ENCODE results near the gene DOCK2. TPM values are rescaled to one million over a fixed set of nuclear protein-coding genes. Genes with fewer than 3 reads are reported as not detected.
A peak's percentile ranks its signal among the peaks of the same experiment; 100 is the strongest.

Gene DOCK2
- polyA plus RNA-seq, 1 donor (not counting 4 experiments of a cell fraction or from before 2014, with no cell fraction given), result 0.21 TPM

DNA sequence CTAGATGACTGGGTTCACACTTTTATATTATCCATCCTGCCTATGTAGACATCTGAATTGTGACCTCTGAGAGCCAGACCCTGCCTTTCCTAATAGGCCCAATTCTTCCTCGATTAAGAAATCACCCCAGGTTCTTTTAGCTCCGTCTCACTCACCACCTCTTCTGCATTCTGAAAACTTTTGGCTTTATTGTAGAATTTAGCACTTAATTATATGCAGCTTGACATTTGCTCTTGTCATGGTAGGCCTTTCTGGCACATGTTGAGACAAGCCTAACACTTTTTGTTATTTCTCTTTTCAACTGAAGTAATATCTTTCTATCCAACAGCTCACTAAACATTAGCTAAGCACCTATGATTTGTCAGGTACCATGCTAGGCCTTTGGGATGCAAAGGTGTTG, 180.0 kb downstream of the DOCK2 start:
- Histone ChIP-seq H3K36me3 (ENCODE audit: control insufficient read depth in 2 of 2, extremely low read depth in 1 of 2, insufficient read depth in 2 of 2, low read length in 2 of 2) (no peaks in the 10 kb centered on the region), H3K4me2 (ENCODE audit: control insufficient read depth, extremely low read depth, insufficient read depth, low read depth, low read length) (no peak overlapping the region), H3K9me3 (ENCODE audit: control insufficient read depth, low read depth, low read length) (no peaks in the 10 kb centered on the region), H3K9me1 (ENCODE audit: control insufficient read depth, extremely low read depth, insufficient read depth, low read length) (no peaks in the 10 kb centered on the region), H3K27ac (ENCODE audit: control insufficient read depth, insufficient read depth, low read length) (no peak overlapping the region), H2AFZ (ENCODE audit: control insufficient read depth, low read length) (no peak overlapping the region), H3K27me3 (ENCODE audit: control insufficient read depth, extremely low read depth, insufficient read depth, low read length) (no peaks in the 10 kb centered on the region), H3K79me2 (ENCODE audit: control insufficient read depth, insufficient read depth, low read length) (no peaks in the 10 kb centered on the region), H4K20me1 (ENCODE audit: control insufficient read depth, extremely low read depth, insufficient read depth, low read length) (no peaks in the 10 kb centered on the region), H3K4me1 (ENCODE audit: control insufficient read depth, extremely low read depth, insufficient read depth, low read length) (no peaks in the 10 kb centered on the region), H3K9ac (ENCODE audit: control insufficient read depth, extremely low read depth, insufficient read depth, low read length) (no peak overlapping the region), H3K4me3 (ENCODE audit: control insufficient read depth in 2 of 3, extremely low read depth in 1 of 3, insufficient read depth in 2 of 3, low read depth in 1 of 3, low read length in 3 of 3) (no peak overlapping the region)
- TF ChIP-seq EZH2 (IDR thresholded peaks at IDR 0.05; ENCODE audit: low read length), result no peak
- TF ChIP-seq, protein P1, sequence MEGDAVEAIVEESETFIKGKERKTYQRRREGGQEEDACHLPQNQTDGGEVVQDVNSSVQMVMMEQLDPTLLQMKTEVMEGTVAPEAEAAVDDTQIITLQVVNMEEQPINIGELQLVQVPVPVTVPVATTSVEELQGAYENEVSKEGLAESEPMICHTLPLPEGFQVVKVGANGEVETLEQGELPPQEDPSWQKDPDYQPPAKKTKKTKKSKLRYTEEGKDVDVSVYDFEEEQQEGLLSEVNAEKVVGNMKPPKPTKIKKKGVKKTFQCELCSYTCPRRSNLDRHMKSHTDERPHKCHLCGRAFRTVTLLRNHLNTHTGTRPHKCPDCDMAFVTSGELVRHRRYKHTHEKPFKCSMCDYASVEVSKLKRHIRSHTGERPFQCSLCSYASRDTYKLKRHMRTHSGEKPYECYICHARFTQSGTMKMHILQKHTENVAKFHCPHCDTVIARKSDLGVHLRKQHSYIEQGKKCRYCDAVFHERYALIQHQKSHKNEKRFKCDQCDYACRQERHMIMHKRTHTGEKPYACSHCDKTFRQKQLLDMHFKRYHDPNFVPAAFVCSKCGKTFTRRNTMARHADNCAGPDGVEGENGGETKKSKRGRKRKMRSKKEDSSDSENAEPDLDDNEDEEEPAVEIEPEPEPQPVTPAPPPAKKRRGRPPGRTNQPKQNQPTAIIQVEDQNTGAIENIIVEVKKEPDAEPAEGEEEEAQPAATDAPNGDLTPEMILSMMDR (optimal IDR thresholded peaks at IDR 0.05 in 1 of 3, IDR thresholded peaks at IDR 0.05 in 1 of 3, conservative IDR thresholded peaks at IDR 0.05 in 1 of 3; ENCODE audit: extremely low read depth in 1 of 3, insufficient read depth in 2 of 3, low read length in 3 of 3), result no peak
- dilution Hi-C loops (cut with MboI; ENCODE audit: extremely low pct_ligation_motif_present, low sequenced_read_pairs), result no loop called here
- DNase-seq (ENCODE audit: low read depth, low spot score) (no peak), FAIRE-seq (no peak)

DNA sequence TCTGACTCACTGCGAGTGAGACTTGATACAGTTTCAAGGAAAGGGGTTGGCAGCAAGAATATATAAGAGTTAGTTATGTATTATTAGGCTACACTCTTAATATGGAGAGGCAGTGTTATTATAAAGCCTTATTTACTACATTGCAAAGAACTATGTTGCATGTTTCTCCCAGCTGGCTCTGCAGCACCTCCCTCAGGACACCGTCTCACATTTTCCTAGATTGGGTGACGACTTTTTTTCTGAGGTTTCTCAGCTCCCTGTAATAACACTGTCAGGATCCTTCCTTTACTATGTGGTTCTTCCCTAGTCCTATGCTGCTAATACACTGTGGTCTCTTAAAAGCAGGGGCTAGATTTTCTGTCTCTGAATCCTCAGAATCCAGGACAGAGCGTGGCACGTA, 189.5 kb downstream of the DOCK2 start:
- dilution Hi-C loops (cut with MboI; ENCODE audit: extremely low pct_ligation_motif_present, low sequenced_read_pairs), result no loop called here
- H3K9me1 ChIP-seq (ENCODE audit: control insufficient read depth, extremely low read depth, insufficient read depth, low read length), result no peaks in the 10 kb centered on the region

More for the DNA sequence above, 189.5 kb downstream of the DOCK2 start:
- Histone ChIP-seq H3K4me3 (ENCODE audit: control insufficient read depth in 2 of 3, extremely low read depth in 1 of 3, insufficient read depth in 2 of 3, low read depth in 1 of 3, low read length in 3 of 3) (no peak overlapping the region), H2AFZ (ENCODE audit: control insufficient read depth, low read length) (no peak overlapping the region), H3K9ac (ENCODE audit: control insufficient read depth, extremely low read depth, insufficient read depth, low read length) (no peak overlapping the region), H3K79me2 (ENCODE audit: control insufficient read depth, insufficient read depth, low read length) (no peaks in the 10 kb centered on the region), H3K4me2 (ENCODE audit: control insufficient read depth, extremely low read depth, insufficient read depth, low read depth, low read length) (no peak overlapping the region), H3K27ac (ENCODE audit: control insufficient read depth, insufficient read depth, low read length) (no peak overlapping the region), H3K36me3 (ENCODE audit: control insufficient read depth in 2 of 2, extremely low read depth in 1 of 2, insufficient read depth in 2 of 2, low read length in 2 of 2) (no peaks in the 10 kb centered on the region), H3K27me3 (ENCODE audit: control insufficient read depth, extremely low read depth, insufficient read depth, low read length) (no peaks in the 10 kb centered on the region), H3K4me1 (ENCODE audit: control insufficient read depth, extremely low read depth, insufficient read depth, low read length) (peaks cover 3% of the 10 kb centered on the region), H4K20me1 (ENCODE audit: control insufficient read depth, extremely low read depth, insufficient read depth, low read length) (no peaks in the 10 kb centered on the region), H3K9me3 (ENCODE audit: control insufficient read depth, low read depth, low read length) (no peaks in the 10 kb centered on the region)
- FAIRE-seq, result no peak
- no peak for DNase-seq (ENCODE audit: low read depth, low spot score)
- no peak for TF ChIP-seq EZH2 (IDR thresholded peaks at IDR 0.05; ENCODE audit: low read length)
- TF ChIP-seq, protein P1 (optimal IDR thresholded peaks at IDR 0.05 in 1 of 3, IDR thresholded peaks at IDR 0.05 in 1 of 3, conservative IDR thresholded peaks at IDR 0.05 in 1 of 3; ENCODE audit: extremely low read depth in 1 of 3, insufficient read depth in 2 of 3, low read length in 3 of 3), result peak in 2 of 3 experiments; percentile 20 to 23

Measured in keratinocyte (primary cell).